GM06990 (cell line): Measurements from ENCODE around the gene SENP2.

Experiments
- DNase-seq: peaks from one replicate; pipeline ENCODE4 v3.0.0-alpha.2; 2011; ENCODE audit not compliant: insufficient read length; ENCODE audit errors: extremely low read depth
- H3K27me3 ChIP-seq: replicated peaks from 2 replicates; pipeline ENCODE4 v1.6.0; 2011; ENCODE audit warnings: low read length; ENCODE audit not compliant: control insufficient read depth, insufficient read depth
- H3K36me3 ChIP-seq: 2 replicates; pipeline ENCODE4 v1.5.1; 2011; ENCODE audit warnings: low read length; ENCODE audit not compliant: control insufficient read depth, insufficient read depth
- H3K4me3 ChIP-seq: replicated peaks from 2 replicates; pipeline ENCODE4 v1.5.1; 2011; ENCODE audit warnings: low read depth, mild to moderate bottlenecking, control low read depth, low read length
- TF ChIP-seq, protein P1 (sequence below): IDR thresholded peaks from 2 replicates; pipeline ENCODE4 v1.5.1; 2011; ENCODE audit warnings: low read length, control low read depth, mild to moderate bottlenecking, inconsistent platforms; ENCODE audit not compliant: insufficient read depth, poor library complexity, severe bottlenecking

The SENP2 gene

DNA sequence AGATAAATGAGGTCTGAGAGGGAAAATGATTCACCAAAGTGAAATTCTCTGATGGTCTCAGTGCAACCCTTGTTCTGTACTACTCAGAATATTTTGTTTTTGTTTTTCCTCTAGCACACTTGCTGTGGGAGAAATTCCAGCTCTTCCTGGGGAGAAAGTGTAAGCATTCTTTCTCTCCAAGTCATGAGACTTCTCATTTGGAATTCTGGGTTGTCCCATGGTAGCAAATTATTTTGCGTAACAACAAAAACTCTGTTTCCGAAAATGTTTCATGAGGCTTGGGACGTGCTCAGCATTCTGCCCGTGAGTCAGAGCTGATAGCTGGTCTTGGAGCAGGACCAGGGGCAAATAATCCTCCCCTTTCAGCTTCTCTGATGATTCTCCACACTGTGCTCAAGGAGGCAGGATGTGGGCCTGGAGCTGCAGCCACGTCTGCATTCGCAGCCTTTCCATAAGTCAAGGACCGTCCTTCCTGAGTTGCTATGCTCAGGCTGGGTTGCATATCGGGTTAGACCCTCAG, 70.3 kb downstream of the SENP2 start:
- DNase-seq: no peak
- H3K4me3 ChIP-seq: no peak overlapping the region
- H3K36me3 ChIP-seq: no peaks in the 10 kb centered on the region
- TF ChIP-seq, protein P1, sequence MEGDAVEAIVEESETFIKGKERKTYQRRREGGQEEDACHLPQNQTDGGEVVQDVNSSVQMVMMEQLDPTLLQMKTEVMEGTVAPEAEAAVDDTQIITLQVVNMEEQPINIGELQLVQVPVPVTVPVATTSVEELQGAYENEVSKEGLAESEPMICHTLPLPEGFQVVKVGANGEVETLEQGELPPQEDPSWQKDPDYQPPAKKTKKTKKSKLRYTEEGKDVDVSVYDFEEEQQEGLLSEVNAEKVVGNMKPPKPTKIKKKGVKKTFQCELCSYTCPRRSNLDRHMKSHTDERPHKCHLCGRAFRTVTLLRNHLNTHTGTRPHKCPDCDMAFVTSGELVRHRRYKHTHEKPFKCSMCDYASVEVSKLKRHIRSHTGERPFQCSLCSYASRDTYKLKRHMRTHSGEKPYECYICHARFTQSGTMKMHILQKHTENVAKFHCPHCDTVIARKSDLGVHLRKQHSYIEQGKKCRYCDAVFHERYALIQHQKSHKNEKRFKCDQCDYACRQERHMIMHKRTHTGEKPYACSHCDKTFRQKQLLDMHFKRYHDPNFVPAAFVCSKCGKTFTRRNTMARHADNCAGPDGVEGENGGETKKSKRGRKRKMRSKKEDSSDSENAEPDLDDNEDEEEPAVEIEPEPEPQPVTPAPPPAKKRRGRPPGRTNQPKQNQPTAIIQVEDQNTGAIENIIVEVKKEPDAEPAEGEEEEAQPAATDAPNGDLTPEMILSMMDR: no peak
- H3K27me3 ChIP-seq: peaks cover 3% of the 10 kb centered on the region

DNA sequence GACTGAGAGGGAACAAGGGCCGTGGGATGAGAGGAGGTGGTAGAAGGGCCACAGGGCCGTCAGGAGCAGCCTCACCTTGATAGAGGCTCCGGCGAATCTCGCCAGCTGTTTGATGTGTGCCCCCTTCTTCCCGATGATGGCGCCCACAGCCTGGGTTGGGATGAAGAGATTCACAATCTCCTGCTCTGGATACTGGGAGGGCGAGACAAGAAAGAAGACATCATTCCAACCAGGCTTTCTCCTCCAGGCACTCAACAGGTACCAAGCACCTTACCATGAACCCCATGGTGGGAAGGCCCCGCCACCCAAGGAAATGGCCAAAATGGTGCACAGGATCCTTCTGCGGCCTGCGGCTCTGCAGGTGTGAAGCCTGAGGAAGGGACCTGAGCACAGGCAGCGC, 71.1 kb downstream of the SENP2 start:
- DNase-seq: no peak
- Histone ChIP-seq H3K4me3 (no peak overlapping the region), H3K36me3 (no peaks in the 10 kb centered on the region), H3K27me3 (peaks cover 3% of the 10 kb centered on the region)
- TF ChIP-seq, protein P1: no peak

DNA sequence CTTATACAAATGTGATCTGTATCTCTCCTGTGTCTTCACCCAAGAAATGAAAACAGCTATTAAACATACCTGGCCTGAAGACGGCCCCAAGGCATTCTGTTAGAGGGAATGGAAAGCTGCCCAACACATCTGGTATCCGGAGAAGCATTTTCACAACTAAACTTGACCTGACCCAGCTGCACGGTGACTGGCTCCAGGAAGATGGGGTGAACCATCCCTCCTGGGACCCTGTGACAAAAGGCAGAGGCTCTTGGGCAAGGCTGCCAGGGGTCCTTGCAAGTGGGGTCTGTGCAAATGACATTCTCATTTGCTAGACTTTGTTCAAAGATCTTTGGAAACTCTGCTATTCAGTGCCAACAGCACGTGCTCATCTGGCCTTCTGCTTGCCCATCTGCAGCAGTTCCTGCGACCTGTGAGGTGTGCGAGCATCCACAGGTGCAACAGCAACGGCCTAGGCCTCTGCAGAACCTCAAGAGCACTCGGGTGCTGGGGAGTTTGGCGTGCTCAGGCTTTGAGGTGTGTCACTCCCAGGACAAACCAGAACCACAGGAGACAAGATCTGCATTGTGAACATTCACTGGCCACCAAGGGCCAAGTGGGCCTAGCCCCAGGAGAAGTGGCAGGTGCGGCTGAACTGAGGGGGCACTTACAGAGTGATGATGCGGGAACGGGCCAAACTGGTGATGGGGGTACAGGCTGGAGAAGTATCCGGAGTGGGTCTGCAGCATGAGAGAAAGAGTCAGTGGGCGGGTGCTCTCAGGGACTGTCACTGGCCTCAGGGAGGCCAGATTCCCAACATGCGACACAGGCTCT, 71.8 kb downstream of the SENP2 start:
- Histone ChIP-seq H3K4me3 (no peak overlapping the region), H3K27me3 (peaks cover 3% of the 10 kb centered on the region), H3K36me3 (no peaks in the 10 kb centered on the region)
- TF ChIP-seq, protein P1: no peak
- DNase-seq: no peak

DNA sequence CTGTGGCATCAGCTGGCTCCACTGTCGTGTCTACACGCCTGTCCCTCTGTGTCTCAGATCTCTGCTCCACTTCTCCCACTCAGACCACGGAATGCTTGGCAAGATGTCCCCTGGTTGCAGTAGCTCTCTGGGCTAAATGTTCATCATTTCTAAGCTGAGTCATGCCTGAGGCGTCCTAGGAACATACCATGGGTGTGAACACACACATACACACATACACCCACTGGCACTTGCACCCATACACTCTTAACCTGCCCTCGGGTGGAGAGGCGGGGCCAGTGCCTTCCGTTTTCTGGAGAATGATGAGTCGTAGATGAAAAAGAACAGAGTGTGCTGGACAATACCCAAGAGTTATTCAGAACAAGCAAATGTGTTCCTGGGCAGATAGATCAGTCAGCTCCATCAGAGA, 72.4 kb downstream of the SENP2 start:
- Histone ChIP-seq H3K36me3 (no peaks in the 10 kb centered on the region), H3K27me3 (peaks cover 3% of the 10 kb centered on the region), H3K4me3 (no peak overlapping the region)
- no peak for DNase-seq
- TF ChIP-seq, protein P1: no peak

DNA sequence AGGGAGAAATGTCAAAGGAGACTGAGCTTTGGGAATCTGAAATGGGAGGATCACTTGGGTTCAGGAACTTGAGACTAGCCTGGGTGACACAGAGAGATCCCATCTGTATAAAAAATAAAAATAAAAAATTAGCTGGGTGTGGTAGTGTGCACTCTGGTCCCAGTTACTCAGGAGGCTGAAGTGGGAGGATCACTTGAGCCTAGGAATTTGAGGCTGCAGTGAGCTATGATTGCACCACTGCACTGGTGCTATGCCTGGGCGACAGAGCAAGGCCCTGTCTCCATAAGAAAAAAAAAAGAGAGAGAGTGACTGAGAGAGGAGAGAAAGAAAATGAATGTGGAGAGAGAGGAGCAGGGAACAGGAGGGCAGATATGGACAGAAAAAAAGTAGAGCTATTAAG, 72.8 kb downstream of the SENP2 start:
- TF ChIP-seq, protein P1: no peak
- Histone ChIP-seq H3K36me3 (no peaks in the 10 kb centered on the region), H3K4me3 (no peak overlapping the region), H3K27me3 (peaks cover 3% of the 10 kb centered on the region)
- DNase-seq: no peak
